ENCODE measurements around the gene KLHL40.

KLHL40 gene

GRCh38 chr3:42656680-42657610, 28.4 kb upstream of the KLHL40 start:
- no peak for DNase-seq (ENCODE audit: low read depth in 3 of 3)

- no peak for DNase-seq (ENCODE audit: low read depth in 3 of 3)
These were observed 27.7 kb upstream of the KLHL40 start for GRCh38 chr3:42657675-42658074.

DNA sequence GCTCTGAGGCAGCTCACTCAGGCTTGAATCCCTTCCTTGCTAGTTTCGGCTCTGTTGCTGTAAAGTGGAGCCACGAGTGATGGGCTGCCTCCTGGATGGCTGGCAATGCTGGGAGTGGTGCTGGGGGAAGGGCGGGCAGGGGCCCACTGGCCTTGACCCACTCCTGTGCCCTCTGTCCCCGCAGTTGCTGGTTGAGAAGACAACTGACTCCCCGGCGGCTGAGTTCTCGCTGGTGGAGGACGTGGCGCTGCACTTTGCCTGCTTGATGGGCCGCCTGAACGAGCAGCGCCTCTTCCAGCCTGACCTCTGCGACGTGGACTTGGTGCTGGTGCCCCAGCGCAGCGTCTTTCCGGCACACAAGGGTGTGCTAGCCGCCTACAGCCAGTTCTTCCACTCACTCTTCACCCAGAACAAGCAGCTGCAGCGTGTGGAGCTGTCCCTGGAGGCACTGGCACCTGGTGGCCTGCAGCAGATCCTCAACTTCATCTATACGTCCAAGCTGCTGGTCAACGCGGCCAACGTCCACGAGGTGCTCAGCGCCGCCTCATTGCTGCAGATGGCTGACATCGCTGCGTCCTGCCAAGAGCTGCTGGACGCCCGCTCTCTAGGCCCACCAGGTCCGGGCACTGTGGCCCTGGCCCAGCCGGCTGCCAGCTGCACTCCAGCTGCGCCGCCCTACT, 27.1 kb upstream of the KLHL40 start:
- DNase-seq (ENCODE audit: low read depth in 3 of 3), result no peak

- DNase-seq (ENCODE audit: low read depth in 3 of 3), result no peak
These were observed 26.5 kb upstream of the KLHL40 start for GRCh38 chr3:42658771-42659390.

DNA sequence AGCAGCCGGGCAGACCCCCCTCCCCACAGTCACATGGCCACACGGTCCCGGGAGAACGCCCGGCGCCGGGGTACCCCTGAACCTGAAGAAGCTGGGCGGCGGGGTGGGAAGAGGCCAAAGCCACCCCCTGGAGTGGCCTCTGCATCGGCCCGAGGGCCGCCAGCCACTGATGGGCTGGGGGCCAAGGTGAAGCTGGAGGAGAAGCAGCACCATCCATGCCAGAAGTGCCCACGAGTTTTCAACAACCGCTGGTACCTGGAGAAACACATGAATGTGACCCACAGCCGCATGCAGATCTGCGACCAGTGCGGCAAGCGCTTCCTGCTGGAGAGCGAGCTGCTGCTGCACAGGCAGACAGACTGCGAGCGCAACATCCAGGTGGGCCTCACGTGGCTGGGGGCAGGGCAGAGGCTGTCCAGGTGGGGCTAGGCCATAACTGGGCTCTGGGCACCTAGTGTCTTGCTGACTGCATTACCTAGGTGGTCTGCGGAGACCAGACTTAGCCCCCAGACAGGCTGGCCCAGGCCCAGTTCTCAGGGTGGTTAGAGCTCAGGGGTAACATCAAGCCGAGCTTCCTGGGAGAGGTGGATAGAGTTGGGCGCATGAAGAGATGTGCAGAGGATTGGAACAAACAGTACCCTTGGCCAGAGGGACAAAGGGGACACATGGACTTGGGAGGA, 25.7 kb upstream of the KLHL40 start:
- no peak for DNase-seq (ENCODE audit: low read depth in 3 of 3)

GRCh38 chr3:42660131-42660715, 25.1 kb upstream of the KLHL40 start:
- no peak for DNase-seq (ENCODE audit: low read depth in 3 of 3)

DNA sequence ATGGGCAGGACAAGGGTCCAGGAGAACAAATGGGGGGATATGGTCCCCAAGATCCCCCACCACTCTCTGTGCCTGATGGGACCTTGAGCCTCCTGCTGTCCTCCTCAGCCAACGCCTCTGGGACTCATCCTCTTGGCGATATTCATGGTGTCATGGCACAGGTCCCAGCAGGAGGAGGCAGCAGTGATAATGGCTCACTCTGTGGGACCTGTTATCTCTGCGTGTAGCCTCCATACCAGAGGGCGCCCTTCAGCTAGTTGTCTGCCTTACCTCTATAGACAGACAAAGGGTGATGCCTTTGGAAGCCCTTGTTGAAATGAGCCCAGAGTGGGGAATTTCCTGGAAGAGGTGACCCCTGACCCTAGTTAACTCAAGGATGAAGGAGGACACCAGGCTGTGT, 24.4 kb upstream of the KLHL40 start:
- no peak for DNase-seq (ENCODE audit: low read depth in 3 of 3)

- no peak for DNase-seq (ENCODE audit: low read depth in 3 of 3)
These were observed 23.7 kb upstream of the KLHL40 start for GRCh38 chr3:42661593-42662022.

DNA sequence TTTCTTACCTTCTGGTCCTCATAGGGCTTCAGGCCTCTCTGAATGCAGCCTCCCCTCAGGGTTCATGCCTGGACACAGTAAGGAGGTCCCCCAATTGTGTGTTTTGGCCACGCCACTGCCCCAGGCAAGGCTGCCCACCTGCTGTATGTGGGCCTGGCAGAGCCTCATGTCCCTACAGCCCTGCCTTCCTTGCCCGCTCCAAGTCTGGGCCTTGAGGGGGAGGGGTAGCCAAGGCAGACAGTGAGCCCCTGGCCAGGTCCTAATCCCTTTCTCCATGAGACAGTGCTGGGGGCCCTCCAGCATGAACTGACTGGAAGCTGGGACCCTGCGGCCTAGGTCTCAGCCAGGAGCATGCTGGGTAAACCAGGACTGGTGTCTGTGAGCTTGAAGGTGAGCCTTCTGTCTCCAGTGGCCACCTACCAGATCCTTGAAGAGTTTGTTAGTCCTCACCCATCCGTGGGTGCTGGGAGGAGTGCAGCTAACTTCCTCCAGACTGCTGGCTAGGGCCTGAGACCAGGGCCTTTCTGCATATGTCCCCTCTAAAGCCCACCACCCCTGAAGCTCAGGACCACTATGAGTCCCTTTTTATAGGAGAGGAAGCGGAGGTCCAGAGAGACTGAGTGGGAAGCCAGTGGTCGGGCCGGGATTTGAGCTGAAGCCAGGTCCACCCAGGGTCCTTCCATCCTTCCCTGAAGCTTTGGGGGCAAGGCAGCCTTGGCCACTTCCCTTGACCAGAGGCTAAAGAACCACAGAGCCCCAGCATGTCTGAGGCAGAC, 23.1 kb upstream of the KLHL40 start:
- no peak for DNase-seq (ENCODE audit: low read depth in 3 of 3)

DNA sequence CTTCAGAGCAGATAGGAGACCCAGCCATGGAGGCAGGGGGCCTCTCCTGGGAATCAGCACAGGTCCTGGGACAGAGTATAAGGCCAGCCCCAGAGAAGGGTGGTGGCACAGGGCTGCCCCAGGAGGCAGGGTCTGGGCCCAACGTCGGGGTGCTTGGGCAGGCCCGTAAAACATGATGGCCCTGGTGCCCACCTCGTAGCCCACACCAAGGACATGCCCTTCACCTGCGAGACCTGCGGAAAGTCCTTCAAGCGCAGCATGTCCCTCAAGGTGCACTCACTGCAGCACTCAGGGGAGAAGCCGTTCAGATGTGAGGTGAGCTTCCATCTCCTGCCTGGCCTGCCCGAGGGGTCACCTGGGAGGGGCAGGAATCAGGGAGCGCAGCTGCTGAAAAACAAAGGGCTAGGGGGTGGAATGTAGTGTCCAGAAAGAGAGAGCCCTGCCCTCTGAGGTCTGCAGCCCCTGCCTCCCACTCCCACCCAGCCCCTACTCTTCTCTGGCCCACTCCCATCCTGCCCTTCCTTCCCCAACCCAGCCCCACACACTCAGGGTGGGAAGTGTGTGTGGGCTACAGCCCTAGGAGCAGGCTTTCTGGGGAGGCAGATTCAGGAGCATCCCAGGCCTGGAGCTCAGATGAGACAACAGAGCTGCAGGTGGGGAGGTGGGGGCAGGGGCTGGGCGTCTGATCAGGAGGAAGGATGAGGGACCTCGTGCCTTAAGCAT, 22.4 kb upstream of the KLHL40 start:
- DNase-seq (ENCODE audit: low read depth in 3 of 3), result no peak

- DNase-seq (ENCODE audit: low read depth in 3 of 3), result no peak
These were observed 21.5 kb upstream of the KLHL40 start for GRCh38 chr3:42663581-42664437.

DNA sequence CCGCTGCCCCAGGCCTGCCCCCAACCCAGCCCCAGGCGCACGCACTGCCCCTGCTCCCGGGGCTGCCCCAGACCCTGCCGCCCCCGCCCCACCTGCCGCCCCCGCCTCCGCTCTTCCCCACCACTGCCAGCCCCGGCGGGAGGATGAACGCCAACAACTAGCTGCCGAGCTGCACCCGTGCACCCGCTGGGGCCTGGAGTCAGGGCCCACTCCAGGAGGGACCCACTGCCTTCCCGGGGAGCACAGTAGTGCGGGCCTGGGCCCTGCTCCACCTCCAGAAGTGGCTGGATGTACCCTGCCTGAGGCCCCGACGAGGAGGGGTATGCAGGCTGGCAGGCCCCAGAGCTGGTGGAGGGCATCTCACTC, 20.9 kb upstream of the KLHL40 start:
- no peak for DNase-seq (ENCODE audit: low read depth in 3 of 3)

GRCh38 chr3:42665050-42665878, 20.1 kb upstream of the KLHL40 start:
- no peak for DNase-seq (ENCODE audit: low read depth in 3 of 3)

GRCh38 chr3:42666022-42666421, 19.3 kb upstream of the KLHL40 start:
- DNase-seq (ENCODE audit: low read depth in 3 of 3), result no peak

GRCh38 chr3:42666577-42666998, 18.7 kb upstream of the KLHL40 start:
- no peak for DNase-seq (ENCODE audit: low read depth in 3 of 3)

DNA sequence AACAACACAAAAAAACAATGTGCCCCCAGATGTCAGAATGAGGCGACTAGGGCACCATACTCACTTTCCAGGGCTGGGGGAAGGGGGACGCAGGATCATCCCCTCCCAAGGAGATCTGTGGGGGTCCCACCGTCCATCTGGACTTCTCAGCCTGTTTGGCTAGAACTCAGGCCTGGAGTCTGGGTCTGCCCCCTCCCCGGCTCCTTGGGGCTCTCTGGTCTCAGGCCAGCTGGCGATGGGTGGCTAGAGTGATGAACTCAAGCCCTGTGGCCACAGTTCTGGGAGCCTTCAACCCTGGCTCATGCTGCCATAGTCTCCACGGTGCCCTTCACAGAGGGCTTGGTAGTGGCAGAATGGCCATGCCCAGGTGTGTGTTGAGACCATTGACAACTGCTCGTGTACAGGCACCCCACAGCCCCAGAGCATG, 18.2 kb upstream of the KLHL40 start:
- DNase-seq (ENCODE audit: low read depth in 3 of 3), result no peak

- no peak for DNase-seq (ENCODE audit: low read depth in 3 of 3)
These were observed 17.6 kb upstream of the KLHL40 start for GRCh38 chr3:42667523-42668412.
